ENCODE data around the gene SLC47A2.

SLC47A2 gene

GRCh38 chr17:19744492-19744891, 28.1 kb upstream of the SLC47A2 start:
- no peak for TF ChIP-seq CTCF (IDR thresholded peaks at IDR 0.05)

- TF ChIP-seq CTCF (IDR thresholded peaks at IDR 0.05), result no peak
Measured at GRCh38 chr17:19743101-19744100, 27.0 kb upstream of the SLC47A2 start.

- TF ChIP-seq CTCF (IDR thresholded peaks at IDR 0.05), result no peak
Measured at GRCh38 chr17:19742495-19742894, 26.1 kb upstream of the SLC47A2 start.

GRCh38 chr17:19741832-19742457, 25.6 kb upstream of the SLC47A2 start:
- TF ChIP-seq CTCF (IDR thresholded peaks at IDR 0.05), result no peak

GRCh38 chr17:19740933-19741332, 24.5 kb upstream of the SLC47A2 start:
- TF ChIP-seq CTCF (IDR thresholded peaks at IDR 0.05), result no peak

- TF ChIP-seq CTCF (IDR thresholded peaks at IDR 0.05), result no peak
Measured at GRCh38 chr17:19739241-19740201, 23.1 kb upstream of the SLC47A2 start.

- no peak for TF ChIP-seq CTCF (IDR thresholded peaks at IDR 0.05)
Measured at GRCh38 chr17:19738757-19739156, 22.4 kb upstream of the SLC47A2 start.
